Measurements from ENCODE around the gene FKBP2.

DNA sequence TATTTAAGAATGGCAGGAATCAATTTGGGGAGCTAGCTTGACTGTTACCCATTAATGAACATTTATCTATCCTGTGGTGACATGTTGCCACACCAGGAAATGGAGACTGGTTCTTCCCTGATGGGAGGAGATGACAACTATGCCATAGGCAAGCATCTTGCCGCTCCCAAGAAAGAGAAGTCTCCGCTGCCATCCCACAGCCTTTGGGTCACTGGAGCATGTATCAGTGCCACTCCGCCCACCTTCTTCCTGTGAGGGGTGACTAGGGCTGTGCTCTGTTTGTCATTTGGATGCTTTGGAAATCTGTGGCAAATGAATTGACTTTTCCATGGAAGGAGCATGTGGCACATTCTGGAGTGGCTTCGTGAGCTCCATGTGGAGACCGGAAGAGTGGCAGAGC is 48.5 kb upstream of the FKBP2 start:
- TF ChIP-seq, protein P1, sequence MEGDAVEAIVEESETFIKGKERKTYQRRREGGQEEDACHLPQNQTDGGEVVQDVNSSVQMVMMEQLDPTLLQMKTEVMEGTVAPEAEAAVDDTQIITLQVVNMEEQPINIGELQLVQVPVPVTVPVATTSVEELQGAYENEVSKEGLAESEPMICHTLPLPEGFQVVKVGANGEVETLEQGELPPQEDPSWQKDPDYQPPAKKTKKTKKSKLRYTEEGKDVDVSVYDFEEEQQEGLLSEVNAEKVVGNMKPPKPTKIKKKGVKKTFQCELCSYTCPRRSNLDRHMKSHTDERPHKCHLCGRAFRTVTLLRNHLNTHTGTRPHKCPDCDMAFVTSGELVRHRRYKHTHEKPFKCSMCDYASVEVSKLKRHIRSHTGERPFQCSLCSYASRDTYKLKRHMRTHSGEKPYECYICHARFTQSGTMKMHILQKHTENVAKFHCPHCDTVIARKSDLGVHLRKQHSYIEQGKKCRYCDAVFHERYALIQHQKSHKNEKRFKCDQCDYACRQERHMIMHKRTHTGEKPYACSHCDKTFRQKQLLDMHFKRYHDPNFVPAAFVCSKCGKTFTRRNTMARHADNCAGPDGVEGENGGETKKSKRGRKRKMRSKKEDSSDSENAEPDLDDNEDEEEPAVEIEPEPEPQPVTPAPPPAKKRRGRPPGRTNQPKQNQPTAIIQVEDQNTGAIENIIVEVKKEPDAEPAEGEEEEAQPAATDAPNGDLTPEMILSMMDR (IDR thresholded peaks at IDR 0.05): no peak
- no peak for TF ChIP-seq EZH2 (IDR thresholded peaks at IDR 0.05)
- no peak for TF ChIP-seq EZH2phosphoT487 (IDR thresholded peaks at IDR 0.05)
